Skeletal muscle satellite cell (primary cell): ENCODE measurements around the gene MPRIP.

Experiments used
- H3K27me3 ChIP-seq: 2 replicates; pipeline ENCODE4 v1.7.0; 2013; ENCODE audit warnings: low read length; ENCODE audit not compliant: control insufficient read depth, insufficient read depth
- H3K36me3 ChIP-seq: 2 replicates; pipeline ENCODE4 v1.7.0; 2013; ENCODE audit warnings: mild to moderate bottlenecking, control low read depth, low read length; ENCODE audit not compliant: insufficient read depth
- H3K4me1 ChIP-seq: 2 replicates; pipeline ENCODE4 v1.7.0; 2013; ENCODE audit warnings: low read length; ENCODE audit not compliant: control insufficient read depth, insufficient read depth
- H3K4me2 ChIP-seq: 2 replicates; pipeline ENCODE4 v1.7.0; 2013; ENCODE audit warnings: mild to moderate bottlenecking, low read length
- H3K4me3 ChIP-seq: 2 replicates; pipeline ENCODE4 v1.7.0; 2013; ENCODE audit warnings: low read length
- H3K9ac ChIP-seq: 2 replicates; pipeline ENCODE4 v1.7.0; 2013; ENCODE audit warnings: mild to moderate bottlenecking, low read depth, low read length, moderate library complexity
- H3K9me3 ChIP-seq: replicated peaks from 2 replicates; pipeline ENCODE4 v1.7.0; 2013; ENCODE audit warnings: mild to moderate bottlenecking, control low read depth, low read length

The MPRIP gene

DNA sequence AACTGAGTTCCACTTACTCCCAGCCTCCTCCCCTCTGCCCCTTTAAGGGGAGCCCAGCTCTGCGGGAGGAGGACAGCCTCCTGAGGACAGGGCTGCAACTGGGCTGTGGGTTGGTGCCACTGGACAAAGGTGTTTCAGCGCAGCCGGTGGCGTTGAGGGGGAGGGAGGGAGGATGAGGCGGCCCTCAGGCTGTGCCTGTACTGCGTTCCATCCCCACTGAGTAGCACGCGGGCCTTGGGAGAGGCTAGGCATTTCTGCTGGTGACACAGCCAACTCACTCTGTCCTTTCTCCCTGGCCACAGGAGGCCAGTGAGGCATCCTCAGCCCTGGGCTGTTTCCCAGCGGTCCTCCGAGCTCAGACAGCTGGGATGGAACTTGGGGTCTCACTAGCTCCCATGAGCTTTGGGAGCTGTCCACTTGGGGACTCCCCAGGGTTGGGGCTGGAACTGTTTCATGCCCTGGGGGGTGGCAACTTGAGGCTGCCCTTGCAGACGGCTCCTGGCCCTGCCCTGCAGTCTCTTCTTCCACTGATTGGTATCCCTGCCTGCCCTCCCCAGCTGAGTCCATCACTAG, 70.5 kb downstream of the MPRIP start:
- peaks cover 17% of the 10 kb centered on the region for H3K36me3 ChIP-seq
- H3K4me2 ChIP-seq = no peak overlapping the region
- H3K4me3 ChIP-seq = no peak overlapping the region
- peaks cover 69% of the 10 kb centered on the region for H3K4me1 ChIP-seq
- H3K9me3 ChIP-seq = no peaks in the 10 kb centered on the region
- no peaks in the 10 kb centered on the region for H3K27me3 ChIP-seq
- H3K9ac ChIP-seq = no peak overlapping the region

DNA sequence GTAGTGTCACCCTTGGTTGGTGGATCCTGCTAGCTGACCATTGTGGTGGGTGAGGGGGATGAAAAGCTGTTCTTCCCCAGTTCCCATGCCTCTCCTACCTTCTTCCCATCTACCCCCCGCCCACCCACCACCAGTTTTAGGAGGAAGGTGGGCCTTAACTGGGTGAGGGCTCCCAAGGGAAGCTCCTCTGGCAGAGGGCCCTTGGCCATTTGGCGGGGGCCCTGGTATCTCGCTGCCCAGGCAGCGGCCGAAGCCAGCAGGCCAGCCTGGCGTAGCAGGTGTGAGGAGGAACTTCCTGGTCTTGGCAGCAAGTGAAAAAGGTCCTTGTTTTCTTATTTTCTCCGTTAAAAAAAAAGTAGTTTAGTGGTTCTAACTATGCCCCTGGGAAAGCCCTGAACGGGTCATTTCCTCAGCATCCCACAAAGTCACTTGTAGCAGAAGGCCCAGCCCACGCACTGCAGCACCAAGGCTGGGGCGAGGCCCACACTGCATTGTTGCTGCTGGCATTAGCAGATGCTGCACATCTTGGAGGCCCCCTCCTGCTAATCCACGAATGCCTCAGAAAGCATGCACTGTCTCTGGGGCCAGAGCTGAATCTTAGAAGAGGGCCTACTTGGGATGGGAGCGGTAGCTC, 72.5 kb downstream of the MPRIP start:
- H3K27me3 ChIP-seq = no peaks in the 10 kb centered on the region
- no peaks in the 10 kb centered on the region for H3K9me3 ChIP-seq
- peaks cover 69% of the 10 kb centered on the region for H3K4me1 ChIP-seq
- H3K4me3 ChIP-seq = no peak overlapping the region
- peaks cover 17% of the 10 kb centered on the region for H3K36me3 ChIP-seq
- peak overlapping the region; percentile 5 for H3K4me2 ChIP-seq
- no peak overlapping the region for H3K9ac ChIP-seq

DNA sequence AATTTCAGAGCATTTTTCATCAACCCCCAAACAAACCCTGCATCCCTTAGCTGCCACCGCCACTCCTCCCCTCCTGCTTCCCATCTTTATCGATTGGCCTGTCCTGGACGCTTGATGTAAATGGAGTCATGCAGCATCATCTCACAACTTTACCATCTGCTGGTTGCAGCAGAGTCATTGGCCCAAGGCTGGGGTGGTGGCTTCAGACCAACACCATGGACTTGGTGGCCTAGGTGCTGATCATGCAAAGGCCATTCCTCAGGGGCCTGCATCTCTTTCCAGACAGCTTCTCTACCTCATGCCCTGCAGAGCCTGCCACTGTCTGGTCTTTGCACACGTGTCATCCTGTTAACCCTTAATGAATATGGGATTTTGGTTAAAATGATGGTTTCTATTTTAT, 73.4 kb downstream of the MPRIP start:
- H3K4me1 ChIP-seq = peaks cover 70% of the 10 kb centered on the region
- H3K4me2 ChIP-seq = no peak overlapping the region
- H3K9me3 ChIP-seq = no peaks in the 10 kb centered on the region
- H3K36me3 ChIP-seq = peaks cover 13% of the 10 kb centered on the region
- H3K27me3 ChIP-seq = no peaks in the 10 kb centered on the region
- no peak overlapping the region for H3K9ac ChIP-seq
- H3K4me3 ChIP-seq = no peak overlapping the region

DNA sequence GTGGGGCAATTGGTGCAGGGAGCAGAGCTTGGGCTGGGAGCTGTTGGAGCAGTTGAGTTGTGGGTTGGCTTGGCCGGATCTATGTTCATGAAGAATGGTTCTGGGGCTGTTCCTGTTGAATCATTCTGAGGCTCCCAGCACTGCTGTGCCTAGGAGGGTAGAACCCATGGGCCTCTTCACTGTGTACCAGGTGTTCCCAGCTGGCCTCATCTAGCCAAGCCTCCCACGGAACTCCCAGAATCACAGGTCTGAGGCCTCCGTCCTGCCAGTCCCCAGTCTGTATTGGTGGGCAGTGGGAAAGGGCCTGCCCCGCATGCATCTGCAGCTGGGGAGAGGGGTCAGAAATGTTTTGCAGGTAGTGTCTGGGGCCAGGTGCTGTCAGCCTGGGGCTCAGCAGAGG, 74.1 kb downstream of the MPRIP start:
- H3K4me1 ChIP-seq = peaks cover 71% of the 10 kb centered on the region
- H3K27me3 ChIP-seq = no peaks in the 10 kb centered on the region
- H3K9ac ChIP-seq = no peak overlapping the region
- no peak overlapping the region for H3K4me2 ChIP-seq
- H3K4me3 ChIP-seq = no peak overlapping the region
- no peaks in the 10 kb centered on the region for H3K9me3 ChIP-seq
- peaks cover 10% of the 10 kb centered on the region for H3K36me3 ChIP-seq

DNA sequence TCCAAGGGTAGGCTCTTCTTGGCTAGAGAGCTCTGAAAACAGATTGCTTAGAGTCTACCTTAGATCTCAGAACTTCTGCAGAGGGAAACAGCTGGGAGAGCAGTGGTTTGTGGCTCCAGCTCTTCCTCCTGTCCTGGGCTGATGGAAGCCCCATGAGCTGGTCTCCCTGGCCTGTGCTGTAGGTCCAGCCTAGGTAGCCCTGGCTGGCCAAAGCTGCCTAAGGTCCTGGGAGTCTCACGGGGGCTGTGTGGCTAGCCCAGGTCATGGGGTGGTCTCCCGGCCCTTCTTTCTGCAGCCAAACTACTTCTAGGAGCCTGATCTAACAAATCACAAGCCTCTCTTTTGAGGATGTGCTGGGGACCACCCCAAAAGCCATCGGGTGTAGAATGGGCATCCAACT, 75.7 kb downstream of the MPRIP start:
- Histone ChIP-seq H3K4me1 (peaks cover 63% of the 10 kb centered on the region), H3K4me2 (no peak overlapping the region)

DNA sequence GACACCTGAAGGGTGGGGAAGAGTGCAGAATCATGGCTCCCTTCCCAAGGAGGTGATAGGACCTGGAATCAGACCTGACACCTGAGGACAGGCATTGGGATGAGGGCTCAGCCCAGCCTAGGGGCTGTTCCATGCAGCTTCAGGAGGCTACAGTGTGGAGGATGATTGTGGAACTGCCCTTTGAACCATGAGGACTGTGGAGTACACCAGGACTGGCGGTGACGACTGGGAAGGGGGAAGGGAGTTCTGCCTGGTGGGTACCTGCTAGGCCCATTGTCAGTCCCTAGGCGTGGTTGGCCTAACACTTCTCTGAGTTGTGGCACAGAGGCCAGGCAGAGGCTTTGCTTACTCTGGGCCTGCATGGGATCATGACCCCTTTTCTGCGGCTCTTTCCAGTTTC, 76.1 kb downstream of the MPRIP start:
- peaks cover 58% of the 10 kb centered on the region for H3K4me1 ChIP-seq

More for the DNA sequence above, 75.7 kb downstream of the MPRIP start:
- no peaks in the 10 kb centered on the region for H3K9me3 ChIP-seq
- H3K4me3 ChIP-seq = no peak overlapping the region
- H3K36me3 ChIP-seq = peaks cover 8% of the 10 kb centered on the region
- no peaks in the 10 kb centered on the region for H3K27me3 ChIP-seq
- H3K9ac ChIP-seq = no peak overlapping the region

DNA sequence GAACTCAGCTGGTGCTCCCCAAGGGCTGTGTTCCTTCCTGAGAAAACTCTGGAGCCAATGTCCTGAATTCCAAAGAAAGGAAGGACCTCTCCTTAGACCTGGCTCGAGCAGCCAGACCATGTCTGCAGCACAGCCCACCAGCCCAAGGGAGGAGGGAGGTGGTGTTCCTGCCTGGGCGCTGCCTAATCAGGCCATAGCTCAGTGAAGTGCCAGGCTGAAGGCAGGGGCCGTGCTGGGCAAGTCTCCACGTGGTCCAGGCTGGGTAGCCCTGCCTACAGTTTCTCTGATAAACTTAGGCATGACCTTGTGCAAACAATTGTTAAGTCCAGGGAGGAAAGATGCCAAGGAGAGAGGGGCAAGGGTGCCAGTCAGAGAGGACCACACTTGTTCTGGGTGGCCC, 76.8 kb downstream of the MPRIP start:
- Histone ChIP-seq H3K4me1 (peaks cover 56% of the 10 kb centered on the region), H3K4me2 (no peak overlapping the region), H3K9ac (no peak overlapping the region), H3K27me3 (no peaks in the 10 kb centered on the region), H3K36me3 (peaks cover 12% of the 10 kb centered on the region), H3K9me3 (no peaks in the 10 kb centered on the region), H3K4me3 (no peak overlapping the region)

More for the DNA sequence above, 76.1 kb downstream of the MPRIP start:
- H3K9ac ChIP-seq = no peak overlapping the region
- H3K4me2 ChIP-seq = no peak overlapping the region
- no peaks in the 10 kb centered on the region for H3K27me3 ChIP-seq
- no peaks in the 10 kb centered on the region for H3K9me3 ChIP-seq
- peaks cover 8% of the 10 kb centered on the region for H3K36me3 ChIP-seq
- no peak overlapping the region for H3K4me3 ChIP-seq

DNA sequence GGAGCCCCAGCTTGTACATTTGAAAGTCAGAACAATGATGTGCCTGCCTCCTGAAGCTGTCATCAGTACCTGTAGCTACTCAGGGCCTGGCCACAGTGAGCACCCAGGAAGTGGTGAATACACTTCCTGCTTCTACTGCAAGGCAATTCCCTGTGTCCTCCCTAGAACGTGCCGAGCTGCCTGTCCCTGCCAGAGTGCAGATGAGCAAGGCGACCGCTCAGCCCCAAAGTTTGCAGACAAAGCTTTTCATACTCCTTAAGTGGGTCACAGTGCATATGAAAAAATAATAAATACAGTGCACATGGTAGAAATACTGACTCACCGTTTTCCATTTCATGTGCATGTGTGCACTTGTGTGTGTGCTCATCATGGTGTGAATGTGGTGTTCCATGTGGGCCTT, 77.3 kb downstream of the MPRIP start:
- H3K36me3 ChIP-seq = peaks cover 13% of the 10 kb centered on the region
- H3K4me3 ChIP-seq = no peak overlapping the region
- H3K27me3 ChIP-seq = no peaks in the 10 kb centered on the region
- H3K9me3 ChIP-seq = no peaks in the 10 kb centered on the region
- no peak overlapping the region for H3K4me2 ChIP-seq
- peaks cover 51% of the 10 kb centered on the region for H3K4me1 ChIP-seq
- H3K9ac ChIP-seq = no peak overlapping the region

DNA sequence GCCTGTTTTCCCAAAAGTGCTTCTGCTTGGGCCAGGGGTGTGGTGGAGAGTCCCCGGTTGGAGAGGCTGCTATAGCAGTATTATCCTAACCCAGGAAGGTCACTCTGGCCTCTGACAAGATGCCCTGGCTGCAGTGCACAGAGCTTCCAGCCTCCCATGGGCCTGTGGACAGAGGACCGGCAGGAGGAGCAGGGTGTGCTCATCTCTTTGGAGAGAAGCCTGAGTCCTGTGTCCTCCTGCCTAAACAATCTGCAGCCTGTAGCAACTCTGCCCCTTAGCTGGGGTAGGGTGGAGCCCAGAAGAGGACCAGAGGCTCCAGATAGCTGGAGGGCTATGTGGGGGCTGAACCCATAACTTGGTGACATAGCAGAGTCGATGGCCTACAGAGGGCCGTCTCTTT, 78.0 kb downstream of the MPRIP start:
- no peak overlapping the region for H3K4me2 ChIP-seq
- peaks cover 45% of the 10 kb centered on the region for H3K4me1 ChIP-seq

DNA sequence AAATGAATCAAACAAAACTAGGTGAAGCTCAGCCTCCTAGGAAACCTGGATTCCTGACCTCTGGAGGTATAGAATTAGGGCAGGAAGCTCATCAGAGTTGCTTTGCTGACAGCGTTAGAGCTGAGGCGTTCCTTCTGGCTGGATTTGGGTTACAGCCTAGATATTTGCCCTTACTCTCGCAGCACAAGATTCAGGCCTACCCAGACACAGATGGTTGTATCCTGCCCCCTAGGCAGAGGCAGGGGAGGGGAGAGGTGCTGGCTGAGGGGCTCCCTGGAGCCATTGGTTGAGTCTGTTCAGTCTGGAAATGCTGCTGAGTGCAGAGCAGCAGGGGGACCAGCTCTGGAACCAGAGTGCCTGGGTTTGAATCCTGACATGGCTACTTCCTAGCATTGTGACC, 78.4 kb downstream of the MPRIP start:
- H3K36me3 ChIP-seq = peaks cover 18% of the 10 kb centered on the region
- H3K9ac ChIP-seq = no peak overlapping the region
- no peak overlapping the region for H3K4me2 ChIP-seq
- H3K4me3 ChIP-seq = no peak overlapping the region
- H3K27me3 ChIP-seq = no peaks in the 10 kb centered on the region
- peaks cover 45% of the 10 kb centered on the region for H3K4me1 ChIP-seq
- no peaks in the 10 kb centered on the region for H3K9me3 ChIP-seq

More for the DNA sequence above, 78.0 kb downstream of the MPRIP start:
- no peaks in the 10 kb centered on the region for H3K9me3 ChIP-seq
- H3K4me3 ChIP-seq = no peak overlapping the region
- no peaks in the 10 kb centered on the region for H3K27me3 ChIP-seq
- H3K36me3 ChIP-seq = peaks cover 14% of the 10 kb centered on the region
- no peak overlapping the region for H3K9ac ChIP-seq

DNA sequence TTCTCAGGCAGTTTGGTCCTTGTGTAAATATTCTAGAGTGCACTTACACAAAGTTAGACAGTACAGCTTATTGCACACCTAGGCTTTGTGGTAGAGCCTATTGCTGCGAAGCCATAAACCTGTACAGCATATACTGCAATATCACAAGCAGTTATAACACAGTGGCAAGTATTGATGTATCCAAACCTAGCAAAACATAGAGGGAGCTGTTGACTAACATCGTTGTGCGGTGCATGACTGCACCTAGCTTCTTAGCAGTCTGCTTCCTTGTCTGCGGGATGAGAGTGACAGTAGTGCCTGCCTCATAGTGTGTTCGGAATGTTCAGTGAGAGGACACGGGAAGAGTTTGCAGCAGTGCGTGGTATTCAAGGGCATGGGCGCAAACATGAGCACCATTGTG, 78.9 kb downstream of the MPRIP start:
- Histone ChIP-seq H3K4me2 (no peak overlapping the region), H3K36me3 (peaks cover 18% of the 10 kb centered on the region), H3K4me1 (peaks cover 46% of the 10 kb centered on the region), H3K27me3 (no peaks in the 10 kb centered on the region), H3K4me3 (no peak overlapping the region), H3K9me3 (no peaks in the 10 kb centered on the region), H3K9ac (no peak overlapping the region)
